T-helper 2 cell treated with Interferon-gamma antibody and Interleukin-4, amounts not matched to agents 100 ng/mL and 5 ng/mL, for 36 hours (primary cell): ENCODE data around the gene TAF5L. TPM values are rescaled to one million over a fixed set of nuclear protein-coding genes. Genes with fewer than 3 reads are reported as not detected.

ENCODE experiments used
- intact Hi-C: fragments of 100-400 bp; cut with micrococcal nuclease; formaldehyde crosslinking; loops from one replicate; pipeline ENCODE4 v1.15.1; 2023
- total RNA-seq: library from RNA; stranded (reverse); gene quantifications from 2 replicates; pipeline ENCODE4 v1.2.3, GENCODE V29; 2022

Gene TAF5L
- total RNA-seq = 26.9 and 27.5 TPM in 2 replicates

DNA sequence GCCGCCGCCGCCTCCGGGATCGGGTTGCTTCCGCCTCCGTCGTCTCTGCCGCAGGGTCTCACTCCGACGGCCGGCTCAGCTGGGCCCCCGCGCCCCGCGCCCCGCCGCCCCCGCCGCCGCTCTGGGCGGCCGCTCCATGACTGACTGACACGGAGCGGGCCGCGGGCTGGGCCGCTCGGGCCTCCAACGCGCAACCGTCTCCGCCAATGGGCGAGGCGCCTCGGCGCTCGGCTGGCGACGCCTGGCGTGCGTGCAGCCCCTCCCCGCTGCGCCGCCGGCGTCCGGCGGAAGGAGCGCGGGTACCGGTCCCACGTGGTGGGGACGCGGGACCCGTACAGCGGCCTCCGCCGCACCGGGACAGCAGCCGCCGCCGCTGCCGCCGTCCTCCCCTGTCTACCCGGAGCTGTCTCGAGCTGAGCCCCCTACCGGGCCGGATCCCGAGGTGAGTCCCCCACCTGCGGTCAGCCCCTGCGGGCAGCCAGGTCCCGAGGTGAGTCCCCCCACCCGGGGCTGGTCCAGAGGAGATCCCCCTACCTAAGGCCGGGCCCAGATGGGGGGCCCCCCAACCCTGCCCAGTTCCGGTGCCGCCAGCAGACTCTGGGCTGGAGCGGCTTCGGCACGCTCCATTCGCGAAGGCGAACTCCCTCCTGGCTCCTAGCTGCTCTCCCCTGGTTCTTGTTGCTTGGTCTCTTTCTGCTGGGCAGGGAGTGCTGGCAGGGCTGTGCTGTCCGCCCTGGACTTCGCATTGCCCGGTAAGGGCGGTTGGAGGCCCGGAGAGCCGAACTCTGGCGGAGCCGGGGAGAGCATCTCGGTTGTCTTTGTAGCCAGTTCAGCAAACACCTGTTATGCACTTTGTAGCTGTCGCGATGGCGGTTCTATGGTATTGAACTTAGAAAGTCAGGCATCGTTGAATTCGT is at the start of gene TAF5L, which contains the start of gene URB2:
TSS of gene TAF5L (minus strand) at position 208 of the 917 bp plus-strand sequence. CDS start 11,640 bp downstream, outside the sequence.
TSS of gene URB2 (plus strand) at position 333 of the 917 bp plus-strand sequence. CDS start 1,387 bp downstream, outside the sequence.
- intact Hi-C loops = loop anchor here (1.0 to 5.0 kb wide), 9 partner anchors 68 to 1241 kb away; partner anchors contain the start of genes ABCB10, C1orf198, COG2 and GALNT2

DNA sequence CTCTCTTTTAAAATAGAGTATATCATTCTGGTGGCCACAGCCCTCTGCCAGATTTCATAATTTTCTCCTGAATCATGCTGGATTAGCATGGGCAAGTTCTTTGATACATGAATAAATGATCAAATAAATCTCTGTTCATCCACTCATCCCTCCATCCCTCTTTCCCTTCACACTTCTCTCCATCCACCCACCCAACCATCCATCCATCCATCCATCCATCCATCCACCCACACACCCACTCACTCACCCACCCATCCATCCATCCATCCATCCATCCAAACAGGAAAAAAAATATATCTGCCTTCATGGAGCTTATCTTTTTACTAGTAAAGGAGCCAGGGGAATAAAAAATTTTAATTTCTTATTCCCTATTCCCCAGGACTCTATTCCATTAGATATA is 49.5 kb upstream of the TAF5L start:
- intact Hi-C loops = no loop called here

DNA sequence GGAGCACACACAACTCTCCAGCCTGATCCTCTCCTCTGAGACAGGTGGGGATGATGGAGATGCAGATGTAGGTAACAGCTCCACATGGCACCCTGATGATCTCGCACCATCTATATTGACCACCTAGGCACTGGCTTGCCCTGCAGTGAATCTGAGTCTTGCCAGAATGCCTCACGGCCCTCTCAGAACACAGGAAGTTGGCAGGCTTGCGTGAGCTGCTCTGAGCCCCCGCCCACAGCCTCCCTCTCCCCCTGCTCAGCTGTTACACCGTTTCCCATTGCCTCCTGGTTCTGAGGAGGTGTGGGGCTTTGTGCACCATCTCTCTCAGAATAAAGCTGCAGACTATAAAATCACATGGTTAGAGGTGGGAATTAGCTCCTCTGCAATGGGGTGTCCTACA is 48.1 kb upstream of the TAF5L start:
- intact Hi-C loops = no loop called here

DNA sequence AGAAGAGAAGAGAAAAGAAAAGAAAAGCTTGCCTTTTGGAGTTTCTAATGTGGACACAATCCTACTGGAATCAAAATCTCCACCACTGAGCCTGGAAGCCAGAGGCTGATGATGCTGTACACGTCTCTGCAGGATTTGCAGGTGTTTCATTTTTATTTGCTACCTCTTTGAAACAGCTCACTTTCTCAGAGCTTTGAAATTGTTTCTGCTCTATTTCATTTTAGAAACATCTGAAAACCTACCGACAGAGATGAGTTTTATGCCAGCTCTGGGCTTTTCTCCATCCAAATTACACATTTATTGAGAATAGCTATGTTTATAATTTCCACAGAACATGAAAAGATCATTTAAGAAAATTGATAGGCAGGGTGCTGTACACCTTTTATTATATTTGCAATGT is 46.3 kb upstream of the TAF5L start:
- intact Hi-C loops = no loop called here

DNA sequence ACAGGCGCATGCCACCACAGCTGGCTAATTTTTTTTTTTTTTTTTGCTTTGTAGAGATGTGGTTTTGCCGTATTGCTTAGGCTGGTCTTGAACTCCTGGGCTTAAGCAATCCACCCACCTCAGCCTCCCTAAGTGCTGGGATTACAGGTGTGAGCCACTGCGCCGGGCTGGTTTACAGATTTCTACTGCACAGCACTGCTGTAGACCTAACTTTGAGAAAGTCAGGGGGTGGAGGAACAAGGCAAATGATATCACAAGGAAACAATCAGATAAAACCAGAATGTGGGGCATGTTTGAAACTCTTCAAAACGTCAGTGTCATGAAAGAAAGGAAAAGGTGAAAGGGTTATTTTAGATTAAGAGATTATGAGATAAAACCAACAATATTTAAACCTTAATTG is 45.4 kb upstream of the TAF5L start:
- intact Hi-C loops = no loop called here

DNA sequence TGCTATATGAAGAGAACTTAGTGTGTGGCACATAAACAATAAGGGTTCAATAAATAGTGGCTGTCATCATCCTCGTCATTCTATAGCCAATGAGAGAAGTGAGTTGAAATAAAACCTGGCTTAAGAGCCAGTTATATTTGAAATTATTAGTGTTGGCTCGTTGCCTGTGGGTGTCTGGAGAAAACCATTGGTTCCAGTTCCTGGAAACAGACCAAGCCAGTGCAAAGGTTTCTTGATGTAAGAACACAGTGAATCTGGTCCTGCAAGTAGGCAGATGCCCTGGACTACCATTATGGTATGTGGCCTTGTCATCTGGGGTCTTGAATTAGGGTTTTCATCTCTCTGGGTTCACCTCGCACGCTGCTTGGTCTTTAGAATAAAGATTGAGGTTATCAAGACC is 43.4 kb upstream of the TAF5L start:
- intact Hi-C loops = loop anchor here (10.0 kb wide), 1 partner anchor 185 kb away; no protein-coding TSS in a partner anchor

DNA sequence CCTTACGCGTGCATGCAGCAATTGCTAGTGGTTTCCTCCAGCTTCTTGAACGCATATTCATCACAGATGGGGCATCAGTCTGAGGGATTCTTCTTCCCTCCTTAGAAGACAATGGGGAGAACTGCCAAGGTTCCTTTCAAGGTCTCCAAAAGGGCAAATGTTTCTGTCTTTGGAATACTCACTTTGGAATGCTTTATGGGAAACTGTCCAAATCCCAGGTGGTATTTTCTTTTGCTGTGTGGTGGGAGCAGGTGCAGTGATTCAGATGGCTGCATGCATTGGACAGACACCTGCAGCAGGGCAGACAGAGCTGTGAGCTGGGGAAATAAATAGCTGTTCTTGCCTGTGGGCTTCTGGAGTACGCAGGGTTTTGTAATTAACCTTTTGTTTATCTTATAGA is 40.7 kb upstream of the TAF5L start:
- intact Hi-C loops = loop anchor here (10.0 kb wide), 1 partner anchor 188 kb away; no protein-coding TSS in a partner anchor

DNA sequence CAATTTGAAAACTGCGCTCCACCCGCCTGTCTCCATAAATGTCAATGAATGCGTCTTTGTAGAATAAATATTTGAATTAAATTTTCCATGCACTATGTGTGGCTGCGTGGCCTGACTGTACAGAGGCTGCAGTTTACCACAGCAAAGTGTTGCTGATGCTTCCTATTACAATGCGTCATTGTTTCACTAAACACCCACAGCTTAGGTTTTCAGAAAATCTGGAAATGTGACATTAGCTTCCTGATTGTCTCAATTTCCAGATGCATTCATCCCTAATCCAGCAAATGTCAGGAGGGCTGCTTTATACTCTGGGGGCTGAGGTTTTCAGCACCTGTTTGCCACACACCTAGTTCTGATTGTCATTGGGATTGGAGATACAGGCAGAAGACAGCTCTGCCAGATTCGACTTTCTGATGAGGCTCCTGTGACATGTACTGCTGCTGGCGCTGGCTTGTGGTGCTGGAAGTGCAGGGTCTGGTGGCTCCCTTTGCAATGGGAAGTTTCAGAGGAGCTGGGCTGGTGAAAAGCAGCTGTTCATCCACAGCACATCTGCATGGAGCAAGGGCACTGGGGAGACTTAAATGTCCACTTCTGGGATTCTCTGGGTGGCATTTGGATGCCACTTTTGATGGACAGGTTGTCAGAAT is 40.1 kb upstream of the TAF5L start:
- intact Hi-C loops = loop anchor here (10.0 kb wide), 1 partner anchor 189 kb away; no protein-coding TSS in a partner anchor

DNA sequence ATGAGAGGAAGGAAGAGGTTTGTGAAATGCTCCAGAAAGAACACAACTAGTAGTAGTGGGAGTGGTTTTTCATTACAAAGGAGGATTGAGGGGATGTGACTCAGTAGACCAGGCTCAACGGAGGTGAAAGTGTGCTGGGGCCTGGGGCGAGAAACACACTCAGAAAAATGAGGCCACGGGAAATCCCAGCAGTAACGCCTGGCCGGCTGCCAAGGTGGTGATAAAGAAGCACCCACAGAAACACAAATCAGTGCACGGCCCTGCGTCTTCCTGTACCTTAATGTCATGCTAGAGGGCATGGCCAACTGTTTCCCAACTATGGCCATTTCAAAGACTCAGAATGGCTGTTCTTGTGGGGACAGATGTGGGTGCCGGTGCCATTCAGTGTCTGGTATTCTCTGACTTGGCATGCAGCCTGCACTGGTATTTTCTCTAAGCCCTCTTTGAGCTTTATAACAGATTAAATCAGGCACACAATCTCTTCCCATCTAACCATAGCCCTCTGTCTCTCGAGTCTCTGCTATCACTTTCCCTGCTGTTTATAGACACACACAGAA is 38.3 kb upstream of the TAF5L start:
- intact Hi-C loops = loop anchor here (10.0 kb wide), 1 partner anchor 191 kb away; no protein-coding TSS in a partner anchor

DNA sequence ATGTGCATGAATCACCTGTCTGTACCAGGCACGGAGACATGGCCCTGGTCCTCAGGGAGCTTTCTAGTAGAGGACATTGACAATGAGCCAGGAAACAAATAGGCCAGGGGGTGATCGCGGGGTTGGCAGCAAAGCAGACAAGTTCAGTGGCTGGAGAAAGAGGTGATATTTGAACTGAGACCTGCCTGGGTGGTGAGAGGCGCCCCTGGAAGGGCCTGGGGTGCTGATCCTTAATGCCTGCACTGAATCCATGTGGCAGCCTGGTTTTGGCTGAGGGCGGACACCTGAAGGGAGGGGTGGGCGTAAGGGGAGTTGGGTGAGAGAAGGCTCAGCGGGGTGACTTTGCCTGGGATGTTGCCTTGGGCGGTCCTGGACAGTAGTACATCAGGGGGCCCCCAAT is 36.0 kb upstream of the TAF5L start:
- intact Hi-C loops = loop anchor here (1.0 to 10.0 kb wide), 2 partner anchors 193 to 648 kb away; no protein-coding TSS in a partner anchor

DNA sequence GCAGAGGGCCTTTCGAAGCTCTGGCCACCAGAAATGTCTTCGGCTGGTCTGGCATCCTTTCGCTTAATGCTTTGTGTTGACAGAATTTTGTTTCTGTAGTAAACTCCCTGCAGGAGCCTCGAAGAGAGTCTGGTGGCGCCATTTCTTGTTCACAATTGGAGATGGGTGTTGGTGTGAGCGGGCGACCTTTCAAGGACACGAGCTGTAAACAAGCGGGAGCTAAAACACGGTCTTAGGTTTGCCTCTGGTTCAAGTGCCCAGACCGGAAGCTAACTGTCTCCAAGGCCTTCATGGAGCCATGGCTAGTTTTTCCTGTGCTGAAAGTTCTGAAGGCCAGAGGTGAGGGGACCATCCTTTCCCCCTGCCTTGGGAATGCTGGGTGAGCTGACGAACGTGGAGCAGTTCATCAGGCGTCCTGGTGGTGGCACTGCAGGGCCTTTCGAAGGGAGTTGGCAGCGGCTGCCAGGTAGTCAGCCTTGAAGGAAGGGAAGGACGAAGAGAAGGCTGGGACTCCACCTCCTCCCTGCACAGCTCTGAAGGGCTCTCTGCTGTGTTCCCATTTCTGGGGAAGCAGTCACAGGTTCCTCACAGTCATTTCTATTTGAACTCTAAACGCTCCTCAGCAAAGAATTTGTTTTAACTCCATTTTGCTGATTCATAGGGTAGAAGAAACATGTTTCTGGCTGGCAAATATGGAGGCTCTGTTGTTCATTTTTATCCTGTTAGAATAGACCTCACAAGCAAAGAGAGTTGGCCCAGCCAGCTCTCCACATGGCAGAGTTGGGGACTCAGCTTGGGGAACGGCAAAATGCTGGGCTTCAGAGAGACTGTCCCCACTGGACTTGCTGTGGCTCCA is 35.3 kb upstream of the TAF5L start:
- intact Hi-C loops = loop anchor here (1.0 to 10.0 kb wide), 2 partner anchors 194 to 649 kb away; no protein-coding TSS in a partner anchor

DNA sequence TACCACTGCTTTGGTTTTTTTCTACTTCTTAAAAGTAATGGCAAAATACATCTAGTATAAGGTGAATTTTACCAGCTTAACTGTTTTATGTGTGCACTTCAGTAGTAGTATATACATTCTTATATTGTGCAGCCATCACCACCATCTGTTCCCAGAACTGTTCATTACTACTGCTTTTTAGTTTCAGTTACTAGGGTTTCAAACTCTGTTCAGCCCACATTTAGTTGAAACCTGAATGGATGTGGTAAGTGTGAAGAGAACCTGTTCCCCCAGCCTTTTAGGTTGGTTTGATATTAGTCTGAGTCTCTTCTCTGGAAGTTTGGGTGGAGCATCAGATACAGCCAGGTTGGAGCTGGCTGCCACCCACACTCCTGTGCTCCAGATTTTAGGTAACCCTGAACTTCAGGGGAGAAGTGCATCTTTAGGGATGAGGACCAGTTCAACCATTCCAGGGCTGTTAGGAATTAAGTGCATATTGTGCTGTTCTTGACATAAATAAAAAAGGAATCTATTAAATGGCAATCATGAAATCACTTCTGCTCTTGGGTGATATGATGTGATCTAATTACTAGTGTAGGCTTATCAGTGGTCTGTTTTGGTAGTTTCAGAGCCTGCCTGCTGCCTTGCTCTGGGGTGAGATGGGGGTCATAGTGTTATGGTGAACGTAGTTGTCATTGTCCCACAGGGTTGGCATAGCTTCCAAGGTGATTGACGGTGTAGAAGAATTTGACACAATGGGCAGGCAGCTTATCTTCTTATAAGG is 32.3 kb upstream of the TAF5L start:
- intact Hi-C loops = no loop called here

DNA sequence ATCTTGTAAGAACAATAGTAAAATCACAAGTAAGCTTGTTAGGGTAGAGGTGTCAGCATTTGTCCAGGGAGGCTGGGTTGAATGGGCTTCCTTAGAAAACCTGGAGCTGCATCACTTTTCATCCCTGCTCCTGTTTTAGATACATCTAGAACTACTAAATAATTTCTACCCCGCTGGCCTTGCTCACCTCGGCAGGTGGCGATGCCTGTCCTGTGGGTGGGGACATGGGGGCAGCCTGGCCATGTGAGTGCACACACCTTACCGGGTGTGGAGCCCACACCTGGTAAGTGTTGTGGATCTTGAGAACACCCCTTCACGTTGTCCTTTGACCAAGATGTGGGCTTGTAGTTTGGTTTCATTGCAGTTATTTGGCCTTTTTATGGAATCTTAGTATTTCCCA is 29.9 kb upstream of the TAF5L start:
- intact Hi-C loops = no loop called here

DNA sequence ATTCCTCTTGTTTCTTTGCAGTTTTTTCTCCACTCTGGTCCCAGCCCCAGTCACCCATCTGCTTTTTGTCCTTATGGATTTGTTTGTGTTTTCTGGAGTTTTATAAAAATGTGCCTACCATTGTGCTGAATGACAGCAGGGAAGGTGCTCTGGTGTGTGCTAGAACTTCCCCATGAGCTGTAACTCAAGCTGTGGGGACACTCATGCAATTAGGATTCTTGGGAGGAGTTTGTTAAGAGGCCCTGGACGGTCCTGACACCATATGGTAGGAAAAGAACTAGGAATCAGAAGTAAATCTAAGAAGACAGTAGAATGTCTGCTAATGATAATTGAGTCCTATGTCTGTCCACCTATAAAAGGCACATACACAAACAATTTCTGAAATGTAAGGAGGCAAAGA is 27.5 kb upstream of the TAF5L start:
- intact Hi-C loops = no loop called here

DNA sequence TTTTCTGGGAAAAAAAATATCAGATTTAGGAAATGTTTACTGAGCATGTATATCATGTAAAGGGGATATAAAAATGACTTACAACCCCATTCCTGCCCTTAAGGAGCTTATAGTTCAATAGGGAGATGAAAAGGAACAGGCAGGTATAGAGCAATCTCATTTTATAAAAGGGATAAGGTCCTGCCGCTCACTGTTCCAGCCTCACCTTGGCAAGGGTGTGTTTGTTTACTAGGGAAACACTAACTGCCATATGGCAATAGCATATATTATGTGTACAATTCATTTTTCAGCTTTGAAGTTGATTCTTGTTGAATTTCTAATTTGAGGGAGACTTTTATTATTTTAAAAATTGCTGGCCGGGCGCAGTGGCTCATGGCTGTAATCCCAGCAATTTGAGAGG is 25.6 kb upstream of the TAF5L start:
- intact Hi-C loops = no loop called here

DNA sequence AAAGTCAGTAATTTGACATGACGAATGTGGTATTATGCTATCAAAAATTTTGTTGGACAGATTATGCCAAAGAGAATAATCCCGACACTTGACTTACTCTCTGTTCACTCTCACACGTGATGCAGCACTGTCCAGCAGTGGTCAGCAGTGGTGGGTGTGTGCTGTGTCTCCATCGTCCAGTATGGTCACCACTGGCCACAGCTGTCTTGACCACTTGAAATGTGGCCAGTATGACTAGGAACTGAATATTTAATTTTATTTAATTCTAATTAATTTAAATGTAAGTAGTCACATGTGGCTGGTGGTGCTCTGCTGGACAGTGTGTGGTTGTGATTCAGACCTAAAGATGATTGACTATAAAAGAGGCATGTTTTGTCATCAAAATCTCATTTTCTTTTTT is 24.1 kb upstream of the TAF5L start:
- intact Hi-C loops = no loop called here

DNA sequence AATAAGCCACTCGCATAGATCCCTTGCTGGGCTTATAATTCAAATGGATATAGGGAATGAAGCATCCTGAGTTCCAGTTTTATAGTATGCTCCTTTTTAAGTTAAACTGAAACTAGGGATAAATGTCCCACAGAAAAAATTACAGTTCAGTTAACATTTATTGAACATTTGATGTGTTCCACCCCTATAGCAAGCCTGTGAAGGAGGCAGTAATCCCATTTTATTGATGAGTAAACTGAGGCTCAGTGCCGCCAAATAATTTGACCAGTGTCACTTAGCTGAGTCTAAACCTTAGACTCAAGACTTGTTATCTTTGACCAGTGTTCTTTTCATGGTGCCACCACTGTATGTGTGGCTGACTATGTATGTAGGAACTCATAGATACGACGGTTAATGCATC is 22.5 kb upstream of the TAF5L start:
- intact Hi-C loops = no loop called here

DNA sequence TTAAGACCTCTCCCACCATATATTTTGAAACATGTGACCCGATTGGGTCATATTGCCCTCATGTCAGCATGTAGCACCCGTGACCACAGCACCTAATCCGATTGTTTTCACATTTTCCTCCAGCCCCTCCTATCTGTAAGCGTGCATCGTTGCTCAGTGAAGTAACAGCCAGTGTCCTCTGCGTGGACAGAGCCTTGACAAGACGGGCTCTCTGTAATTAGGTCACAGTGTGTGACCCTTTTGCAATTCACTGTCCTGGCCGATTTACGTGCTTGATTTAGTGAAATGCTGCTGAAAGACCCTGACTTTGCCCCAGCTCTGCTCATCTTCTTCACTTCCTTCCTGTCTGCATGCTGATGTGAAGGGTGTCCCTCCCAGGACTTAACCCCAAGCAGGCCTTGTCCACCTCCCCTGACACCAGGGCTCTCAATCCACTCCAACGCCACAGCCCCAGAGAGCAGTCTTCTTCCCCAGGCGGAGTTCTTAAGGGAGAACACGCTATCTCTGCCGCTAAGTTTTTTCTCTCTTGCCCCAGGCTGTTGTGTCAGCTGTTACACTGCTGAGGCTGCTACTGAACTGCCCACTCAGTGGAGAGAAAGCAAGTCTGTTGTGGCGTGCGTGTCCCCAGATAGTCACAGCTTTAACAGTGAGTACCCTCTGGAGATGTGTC is 19.5 kb upstream of the TAF5L start:
- intact Hi-C loops = no loop called here

DNA sequence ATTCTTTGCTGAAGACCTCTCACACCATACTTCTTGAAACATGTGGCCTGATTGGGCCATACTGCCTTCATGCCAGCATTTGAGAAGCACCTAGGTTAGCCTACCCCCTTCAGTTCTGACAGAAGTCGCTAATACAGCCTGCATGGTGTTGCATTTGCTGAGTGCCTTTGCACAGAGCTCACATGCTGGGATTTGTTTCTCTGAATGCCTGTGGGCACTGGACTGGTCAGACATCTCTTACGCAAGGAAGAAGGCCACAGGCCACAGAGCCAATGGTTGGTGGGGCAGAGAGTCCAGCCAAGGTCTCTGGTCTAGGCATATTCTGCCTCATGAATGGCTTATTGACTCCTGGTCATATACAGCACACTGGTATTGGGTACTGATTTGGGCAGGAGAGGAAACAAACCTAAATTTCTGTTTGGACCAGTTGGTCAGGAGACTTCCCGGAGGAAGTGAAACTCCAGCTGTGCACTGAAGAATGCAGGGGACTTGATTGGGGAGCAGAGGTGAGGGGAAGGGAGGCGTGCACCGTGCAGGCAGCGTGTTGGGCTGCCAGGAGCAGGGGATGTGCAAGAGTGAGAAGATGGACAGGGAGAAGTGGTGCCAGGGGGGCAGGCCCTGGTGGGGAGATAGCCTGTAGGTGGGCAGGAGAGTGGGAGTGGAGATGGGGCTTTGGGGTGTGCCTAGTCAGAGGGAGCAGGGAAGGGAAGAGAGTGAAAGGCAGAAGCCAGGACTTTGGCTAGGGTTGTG is 18.2 kb upstream of the TAF5L start:
- intact Hi-C loops = no loop called here
